ENCODE results near the gene CMTM3.
A peak's percentile ranks its signal among the peaks of the same experiment; 100 is the strongest.
"Not testable (repeated sequence)": the region's sequence is repeated elsewhere in the genome, so short reads cannot be mapped to it uniquely, and the experiment has no call there.

CMTM3 gene

DNA sequence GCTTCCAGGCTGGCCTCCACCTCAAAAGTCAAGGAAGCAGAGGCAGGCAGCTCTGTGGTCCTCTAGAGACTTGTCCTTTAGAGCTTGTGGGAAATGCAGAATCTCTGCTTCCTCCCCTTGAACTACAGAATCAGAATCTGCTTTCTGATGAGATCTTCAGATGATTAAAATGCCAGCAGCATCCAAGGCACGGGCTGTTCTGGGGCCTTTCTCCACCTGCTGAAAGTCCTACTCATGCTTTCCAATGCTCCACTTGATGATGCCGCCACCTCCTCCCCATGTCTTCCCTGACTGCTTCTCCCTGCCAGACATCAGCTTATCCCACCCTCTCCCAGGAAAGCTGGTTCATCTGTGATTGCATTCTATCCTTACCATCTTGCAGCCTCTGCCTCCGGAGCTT, 33.3 kb downstream of the CMTM3 start:
- DNase-seq: no peak

DNA sequence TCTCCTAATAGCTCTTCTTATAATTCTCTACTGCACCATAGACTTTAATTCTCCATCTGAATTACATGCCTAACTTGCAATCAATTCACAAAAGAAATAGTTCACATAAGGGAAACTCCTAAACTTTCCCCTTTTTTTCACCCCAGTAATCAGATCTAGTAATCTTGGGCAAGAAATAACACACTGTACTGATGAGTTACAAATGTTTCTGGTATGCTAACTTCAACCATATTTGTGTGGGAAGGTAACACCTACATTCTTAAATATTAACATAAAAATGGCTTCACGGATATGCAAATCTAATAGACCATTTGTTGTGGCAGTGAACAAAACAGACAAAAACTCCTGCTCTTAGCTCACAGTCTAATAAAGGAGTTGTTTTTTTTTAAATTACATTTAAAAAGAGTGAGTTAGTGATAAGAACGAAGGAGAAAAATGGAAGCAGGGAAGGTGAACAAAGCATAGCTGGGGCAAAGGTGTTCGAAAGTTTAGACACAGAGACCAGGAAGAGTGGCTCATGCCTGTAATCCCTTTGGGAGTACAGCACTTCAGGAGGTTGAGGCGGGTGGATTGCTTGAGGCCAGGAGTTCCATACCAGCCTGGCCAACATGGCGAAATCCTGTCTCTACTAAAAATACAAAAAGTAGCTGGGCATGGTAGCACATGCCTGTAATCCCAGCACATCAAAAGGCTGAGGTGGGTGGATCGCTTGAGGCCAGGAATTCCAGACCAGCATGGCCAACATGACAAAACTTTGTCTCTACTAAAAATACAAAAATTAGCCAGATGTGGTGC, 34.8 kb downstream of the CMTM3 start:
- no peak for DNase-seq

DNA sequence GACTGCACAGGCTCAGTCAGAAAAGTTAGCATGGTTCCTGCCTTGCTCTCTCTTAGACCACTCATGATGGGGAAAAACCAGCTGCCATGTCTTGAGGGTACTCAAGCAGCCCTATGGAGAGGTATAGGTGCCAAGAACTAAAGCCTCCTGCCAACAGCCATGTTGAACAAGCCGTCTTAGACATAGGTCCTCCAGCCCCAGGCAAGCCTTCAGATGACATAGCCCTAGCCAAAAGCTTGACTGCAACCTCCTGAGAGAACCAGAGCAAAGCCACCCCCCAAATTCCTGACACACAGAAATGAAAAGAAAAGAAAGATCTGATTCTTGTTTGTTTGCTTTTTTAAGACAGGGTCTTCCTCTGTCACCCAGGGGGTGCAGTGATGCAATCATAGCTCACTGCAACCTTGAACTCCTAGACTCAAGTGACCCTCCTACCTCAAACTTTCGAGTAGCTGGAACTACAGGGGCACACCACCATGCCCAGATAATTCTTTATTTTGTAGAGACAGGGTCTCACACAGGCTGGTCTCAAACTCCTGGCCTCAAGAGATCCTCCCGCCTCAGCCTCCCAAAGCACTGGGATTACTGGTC, 36.3 kb downstream of the CMTM3 start:
- DNase-seq: no peak

DNA sequence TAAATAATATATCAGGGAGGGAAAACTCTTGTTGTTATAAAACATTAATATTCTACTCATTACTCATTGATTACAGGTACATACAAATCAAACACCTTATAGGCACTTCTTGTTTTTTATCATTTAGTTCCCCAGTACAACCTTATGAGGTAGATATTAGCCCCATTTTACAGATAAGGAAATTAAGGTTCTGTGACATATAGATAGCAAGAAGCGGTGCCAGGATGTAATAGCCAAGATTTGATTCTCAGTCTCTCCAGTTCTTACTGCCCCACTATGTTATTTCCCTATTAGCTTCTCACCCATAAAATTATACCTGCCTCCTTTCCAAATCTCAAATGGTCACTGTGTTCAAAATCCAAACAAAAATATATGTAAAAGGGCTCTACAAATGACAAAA, 36.9 kb downstream of the CMTM3 start:
- no peak for DNase-seq

DNA sequence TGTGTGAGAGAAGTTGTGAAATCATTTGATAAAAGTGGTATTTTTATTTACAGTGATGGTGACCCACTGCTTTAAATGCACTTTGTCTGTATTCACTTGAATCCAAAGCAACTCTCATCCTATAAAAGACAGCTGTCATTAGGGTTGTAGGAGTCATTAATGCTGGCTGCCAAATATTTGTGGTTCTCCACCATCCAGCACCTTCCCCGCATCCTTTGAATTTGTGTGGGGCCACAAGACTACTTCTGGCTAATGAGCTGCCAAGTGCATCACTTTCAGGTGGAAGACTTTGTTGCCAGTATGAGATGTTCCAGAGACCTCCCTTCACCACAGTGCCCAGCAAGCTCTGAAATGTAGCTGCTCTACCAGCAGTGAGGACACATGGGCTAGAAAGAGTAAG, 43.4 kb downstream of the CMTM3 start:
- no peak for DNase-seq

DNA sequence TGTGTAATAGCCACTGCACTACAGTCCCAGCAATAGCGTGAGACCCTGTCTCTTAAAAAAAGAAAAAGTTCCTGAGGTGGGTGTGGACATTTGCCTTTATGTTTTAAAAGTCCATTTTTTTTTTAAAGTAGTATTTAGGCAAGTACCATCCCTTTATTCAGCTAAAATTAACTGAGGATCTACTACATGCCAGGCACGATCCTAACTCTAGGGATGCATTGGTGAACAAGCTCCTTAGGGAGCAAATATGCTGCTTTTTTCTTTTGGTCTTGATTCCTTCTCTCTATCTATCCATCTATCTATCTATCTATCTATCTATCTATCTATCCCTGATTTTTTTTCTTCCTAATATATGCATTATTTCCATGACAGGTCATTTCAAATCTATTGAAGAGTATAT, 44.7 kb downstream of the CMTM3 start:
- no peak for DNase-seq

DNA sequence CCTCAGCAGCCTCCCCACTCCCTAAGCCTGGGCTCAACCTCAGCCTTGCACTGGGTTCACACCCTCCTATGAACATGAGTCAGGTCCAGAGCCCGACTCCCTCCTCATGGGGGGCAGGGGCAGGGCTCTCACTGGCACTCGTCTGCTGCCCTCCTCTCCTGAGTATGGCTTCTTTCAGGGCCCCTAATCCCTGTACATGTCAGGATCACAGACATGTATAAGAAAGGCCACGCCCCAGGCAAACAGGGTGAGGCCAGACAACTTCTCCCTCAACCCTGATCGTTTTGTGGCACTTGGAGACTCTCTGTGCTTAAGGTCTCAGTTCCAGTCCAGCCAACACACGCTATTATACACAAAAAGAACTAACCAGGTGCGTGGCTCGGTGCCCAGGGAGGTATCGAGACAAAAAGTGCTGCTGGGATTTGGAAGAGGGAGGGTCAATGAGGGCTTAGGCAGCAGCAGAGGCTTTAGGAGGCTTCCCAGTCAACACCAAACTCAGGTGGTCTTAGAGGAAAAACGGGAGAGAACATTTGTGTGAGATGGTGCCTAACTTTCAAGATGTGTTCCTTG, 45.2 kb downstream of the CMTM3 start:
- no peak for DNase-seq

DNA sequence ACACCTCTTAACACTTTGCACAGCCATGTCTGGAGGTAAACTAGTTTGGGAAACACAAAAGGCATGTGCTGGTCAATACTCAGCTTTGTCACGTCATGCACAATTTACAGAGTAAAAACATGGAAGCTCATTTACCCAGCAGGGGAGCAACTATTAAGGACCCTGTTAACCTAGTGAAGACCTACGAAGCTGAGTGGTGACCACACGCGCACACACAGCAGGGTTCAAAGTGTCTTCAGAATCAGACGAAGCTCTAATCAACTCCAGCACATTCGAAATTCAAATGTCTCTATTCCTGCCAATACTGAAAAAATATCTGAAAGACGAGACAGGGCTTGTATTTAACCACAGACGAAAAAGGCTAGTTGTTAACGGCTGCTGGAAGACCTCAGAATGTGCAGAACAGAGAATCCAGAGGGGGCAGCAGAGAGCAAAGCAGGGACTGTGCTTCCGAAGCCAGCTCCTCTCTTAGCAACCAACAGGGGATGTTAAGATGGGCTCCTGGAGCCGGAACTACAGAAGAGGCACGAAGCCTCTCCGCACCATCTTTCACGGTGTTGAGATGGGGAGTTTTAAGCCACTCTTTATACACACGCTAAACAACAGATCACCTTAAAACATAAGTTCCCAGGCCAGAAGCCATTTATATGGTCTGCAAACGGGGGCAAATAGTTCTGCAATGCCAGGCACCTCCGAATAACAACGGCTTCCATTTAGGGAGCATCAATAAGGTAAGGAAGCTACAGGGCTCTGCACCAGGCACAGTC, 46.4 kb downstream of the CMTM3 start:
- no peak for DNase-seq

DNA sequence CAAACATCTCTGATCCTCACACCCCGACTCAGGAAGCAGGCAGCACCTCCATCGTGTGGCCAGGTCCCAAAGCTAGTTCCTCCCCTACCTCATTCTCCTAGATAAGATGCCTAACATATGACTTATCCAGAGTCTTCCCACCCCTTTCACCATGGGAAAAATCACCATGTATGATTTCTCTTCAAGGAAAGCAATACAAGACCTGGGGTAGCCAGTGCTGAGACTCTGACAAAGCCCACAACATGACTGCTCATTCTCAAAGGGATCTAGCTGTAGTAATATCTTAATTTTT, 46.9 kb downstream of the CMTM3 start:
- no peak for DNase-seq

DNA sequence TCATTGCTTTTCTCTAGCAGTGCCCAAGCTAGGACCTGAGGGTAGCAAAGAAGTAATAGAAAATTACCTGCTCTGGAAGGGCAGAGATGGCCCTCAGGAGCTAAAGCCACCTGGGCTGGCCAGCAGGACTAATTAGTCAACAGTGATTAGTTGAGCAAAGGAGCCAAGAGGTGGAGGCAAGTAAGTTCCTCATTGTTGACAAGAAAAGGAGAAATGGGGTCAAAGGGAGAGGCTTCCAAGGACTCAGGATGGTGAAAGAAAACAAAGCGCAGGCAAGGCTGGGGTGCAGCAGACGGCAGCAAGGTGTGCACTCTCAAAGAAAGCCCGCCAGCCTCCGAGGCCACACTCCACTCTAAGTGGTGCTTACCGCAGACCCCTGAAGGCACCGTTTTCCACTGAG, 47.5 kb downstream of the CMTM3 start:
- DNase-seq: no peak

DNA sequence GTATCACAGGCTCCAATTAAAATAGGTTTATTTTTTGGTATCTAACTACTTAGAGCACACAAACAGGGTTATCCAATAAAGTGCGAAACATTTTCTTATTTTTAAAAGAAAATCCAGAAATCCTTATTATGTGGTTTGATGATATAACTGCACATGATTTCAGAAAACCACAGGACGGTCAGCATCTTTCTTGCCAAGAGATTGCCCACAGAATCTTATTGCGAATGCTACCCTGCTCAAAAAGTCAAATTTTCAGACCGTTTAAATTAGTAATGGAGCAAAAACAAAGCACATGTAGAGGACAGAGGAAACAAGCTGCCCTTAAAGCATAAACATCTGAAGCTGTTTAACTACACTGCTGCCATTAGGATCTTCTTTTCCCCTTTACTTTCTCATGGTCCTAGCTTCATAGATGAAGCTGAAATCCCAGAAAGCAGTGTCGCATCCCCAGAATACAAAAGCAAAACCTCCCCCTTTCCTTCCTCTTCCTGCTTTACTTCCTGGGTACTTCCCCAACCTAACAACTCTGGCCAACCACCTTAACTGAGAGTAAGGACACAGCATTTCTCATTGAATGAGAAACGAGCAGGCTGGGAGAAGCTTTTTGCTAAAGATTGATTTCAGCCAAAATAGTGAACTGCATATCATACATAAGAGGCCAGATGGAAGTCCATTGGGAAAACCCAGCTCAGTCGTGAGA, 48.3 kb downstream of the CMTM3 start:
- DNase-seq: no peak

DNA sequence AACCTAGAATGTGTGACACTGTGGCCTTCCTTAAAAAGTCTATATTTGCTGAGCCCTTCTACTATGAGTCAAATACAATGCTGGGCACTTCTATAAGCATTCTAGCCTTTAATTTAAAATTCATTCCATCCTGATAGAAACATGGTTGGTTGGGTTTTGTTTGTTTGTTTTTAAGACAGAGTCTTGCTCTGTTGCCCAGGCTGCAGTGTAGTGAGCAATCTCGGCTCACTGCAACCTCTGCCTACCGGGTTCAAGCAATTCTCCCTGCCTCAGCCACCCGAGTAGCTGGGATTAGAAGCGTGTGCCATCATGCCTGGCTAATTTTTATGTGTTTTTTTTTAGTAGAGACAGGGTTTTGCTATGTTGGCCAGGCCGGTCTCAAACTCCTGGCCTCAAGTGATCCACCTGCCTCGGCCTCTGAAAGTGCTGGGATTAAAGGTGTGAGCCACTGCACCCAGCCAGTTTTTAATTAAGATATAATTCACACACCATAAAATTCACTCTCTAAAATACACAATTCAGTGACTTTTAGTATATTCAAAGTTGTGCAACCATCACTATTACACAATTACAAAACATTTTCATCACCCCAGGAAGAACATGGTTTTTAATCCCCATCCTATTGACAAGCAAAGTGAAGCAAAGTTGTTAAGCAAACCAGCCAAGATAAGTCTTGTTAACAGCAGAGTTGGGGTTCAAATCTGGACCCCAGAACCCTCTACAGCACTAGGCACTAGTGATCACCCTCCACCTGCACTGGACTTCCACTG, 49.3 kb downstream of the CMTM3 start:
- DNase-seq: no peak

DNA sequence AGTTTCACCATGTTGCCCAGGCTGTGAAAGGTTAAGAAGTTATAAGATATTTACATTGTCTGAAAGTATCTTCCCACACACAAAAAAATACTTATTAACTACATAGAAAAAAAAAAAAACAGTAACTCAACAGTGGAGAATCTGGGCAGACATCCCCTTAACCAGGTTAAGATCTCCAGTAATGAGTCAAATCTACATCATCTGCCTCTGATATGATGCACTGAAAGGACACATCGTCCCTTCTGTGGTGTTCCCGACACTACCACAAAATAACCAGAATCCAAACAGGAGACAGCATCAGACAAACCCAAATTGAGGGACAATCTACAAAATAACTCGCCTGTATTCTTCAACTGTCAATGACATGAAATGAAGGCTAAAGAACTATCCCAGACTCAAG, 52.0 kb downstream of the CMTM3 start:
- DNase-seq: no peak

DNA sequence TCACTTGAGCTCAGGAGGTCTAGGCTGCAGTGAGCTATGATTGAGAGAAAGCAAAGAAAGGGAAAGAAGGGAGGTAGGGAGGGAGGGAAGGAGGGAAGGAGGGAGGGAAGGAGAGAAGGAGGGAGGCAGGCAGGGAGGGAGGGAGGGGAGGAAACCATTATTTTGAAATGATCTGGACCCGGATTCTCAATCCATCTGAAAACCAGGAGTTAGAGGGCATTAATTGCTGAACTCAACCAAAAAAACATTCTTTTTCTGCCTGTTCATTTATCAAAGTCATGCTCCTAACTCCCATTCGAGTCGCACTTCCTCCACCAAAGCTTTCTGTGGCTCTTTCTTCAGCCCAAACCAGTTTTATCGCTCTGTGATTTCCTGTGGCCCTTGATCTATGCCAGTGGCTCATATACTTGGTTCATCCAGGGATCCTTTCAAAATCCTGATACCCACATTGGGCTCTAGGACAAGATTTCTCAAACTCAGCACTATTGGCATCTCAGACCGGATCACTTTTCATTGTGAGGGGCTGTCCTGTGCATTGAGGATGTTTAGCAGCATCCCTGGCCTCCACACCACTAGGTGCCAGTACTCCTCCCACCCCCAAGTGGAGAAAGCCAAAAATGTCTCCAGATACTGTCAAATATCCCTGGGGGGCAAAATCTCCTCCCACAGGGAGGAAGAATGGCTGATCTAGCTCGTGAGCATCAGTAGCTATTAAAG, 53.8 kb downstream of the CMTM3 start:
- DNase-seq: no peak

DNA sequence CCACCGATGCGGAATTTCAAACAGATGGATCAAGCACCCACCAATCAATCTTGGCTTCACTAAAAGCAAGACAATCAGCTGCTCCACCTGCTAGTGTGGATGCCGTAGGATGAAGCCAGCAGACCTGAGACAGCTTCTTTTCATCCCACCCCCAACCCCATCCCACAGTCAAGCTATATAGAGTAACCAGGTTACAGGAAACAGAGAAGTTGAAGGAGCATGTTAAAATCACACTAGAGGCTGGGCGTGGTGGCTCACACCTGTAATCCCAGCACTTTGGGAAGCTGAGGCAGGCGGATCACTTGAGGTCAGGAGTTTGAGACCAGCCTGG, 54.3 kb downstream of the CMTM3 start:
- DNase-seq: no peak

DNA sequence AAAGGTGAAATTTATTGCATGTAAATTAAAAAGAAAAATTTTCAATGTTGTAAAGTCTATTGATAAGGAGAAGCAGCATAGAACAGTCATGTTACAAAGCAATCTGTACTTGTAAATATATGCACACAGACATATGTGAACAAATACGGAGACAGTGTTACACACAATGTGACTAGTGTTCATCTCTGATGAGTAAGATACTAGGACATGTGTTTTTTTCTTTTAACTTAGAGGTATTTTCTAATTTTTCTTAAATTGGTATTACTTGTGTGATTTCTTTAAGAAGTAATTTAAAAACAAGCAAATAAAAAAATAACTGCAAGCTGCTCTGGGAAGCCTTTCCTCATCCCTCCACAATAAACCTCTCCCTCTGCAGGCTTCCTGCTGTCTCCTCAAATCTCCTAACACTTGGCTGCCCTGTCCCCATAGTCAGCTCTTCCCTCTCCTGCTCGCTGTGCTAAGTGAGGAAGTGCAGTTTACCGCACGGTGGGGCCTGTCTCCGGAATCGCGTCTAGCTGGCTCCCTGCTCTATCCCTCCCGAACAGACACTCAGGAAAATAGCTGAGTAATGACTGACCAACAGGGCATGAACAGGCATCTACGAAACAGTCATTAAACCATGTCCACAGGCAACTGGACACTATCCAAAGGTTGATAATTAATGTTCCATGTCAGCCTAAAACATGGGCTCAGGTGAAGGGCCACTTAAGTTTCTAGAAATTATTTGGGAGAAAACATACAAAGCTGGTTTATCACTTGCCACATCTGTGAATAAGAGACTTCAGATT, 56.1 kb downstream of the CMTM3 start:
- peak; percentile 22 for DNase-seq

DNA sequence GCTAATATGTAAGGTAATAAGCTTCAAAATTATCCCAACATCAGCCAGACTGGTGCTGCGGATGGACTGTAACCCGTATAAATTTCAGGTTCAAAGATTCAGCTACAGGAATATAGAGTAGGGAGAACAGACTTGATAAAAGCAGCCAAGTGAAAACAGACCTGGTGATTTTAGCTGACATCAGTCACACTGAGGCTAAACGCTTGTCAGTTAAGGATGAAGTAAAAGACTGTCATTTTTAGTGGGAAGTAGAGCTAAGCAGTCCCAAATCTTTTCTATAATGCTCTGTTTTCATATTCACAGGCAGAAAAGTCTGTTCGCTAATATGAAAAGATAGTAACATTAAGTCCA, 56.7 kb downstream of the CMTM3 start:
- DNase-seq: no peak

DNA sequence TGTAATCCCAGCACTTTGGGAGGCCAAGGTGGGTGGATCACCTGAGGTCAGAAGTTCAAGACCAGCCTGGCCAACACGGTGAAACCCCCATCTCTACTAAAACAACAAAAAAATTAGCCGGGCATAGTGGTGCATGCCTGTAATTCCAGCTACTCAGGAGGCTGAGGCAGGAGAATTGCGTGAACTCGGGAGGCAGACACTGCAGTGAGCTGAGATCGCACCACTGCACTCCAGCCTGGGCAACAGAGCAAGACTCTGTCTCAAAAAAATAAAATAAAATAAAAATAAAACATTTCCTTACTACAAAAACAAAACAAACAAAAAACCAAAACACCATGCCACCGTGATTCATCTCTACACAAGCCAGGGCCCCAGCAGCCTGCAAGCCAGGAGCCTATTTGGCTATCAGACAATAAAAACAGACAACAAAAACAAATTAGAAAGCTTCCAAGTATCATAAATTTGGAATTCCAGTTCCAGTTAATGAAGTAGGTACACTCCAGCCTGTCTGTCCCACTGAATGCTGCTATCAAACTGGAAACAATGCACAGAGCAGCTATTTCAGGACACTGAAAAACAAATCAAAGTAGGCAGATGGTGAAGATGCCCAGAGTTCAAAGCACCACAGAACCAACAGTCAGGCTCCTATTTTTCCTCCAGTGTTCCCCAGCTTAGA, 57.3 kb downstream of the CMTM3 start:
- DNase-seq: not testable (repeated sequence)

DNA sequence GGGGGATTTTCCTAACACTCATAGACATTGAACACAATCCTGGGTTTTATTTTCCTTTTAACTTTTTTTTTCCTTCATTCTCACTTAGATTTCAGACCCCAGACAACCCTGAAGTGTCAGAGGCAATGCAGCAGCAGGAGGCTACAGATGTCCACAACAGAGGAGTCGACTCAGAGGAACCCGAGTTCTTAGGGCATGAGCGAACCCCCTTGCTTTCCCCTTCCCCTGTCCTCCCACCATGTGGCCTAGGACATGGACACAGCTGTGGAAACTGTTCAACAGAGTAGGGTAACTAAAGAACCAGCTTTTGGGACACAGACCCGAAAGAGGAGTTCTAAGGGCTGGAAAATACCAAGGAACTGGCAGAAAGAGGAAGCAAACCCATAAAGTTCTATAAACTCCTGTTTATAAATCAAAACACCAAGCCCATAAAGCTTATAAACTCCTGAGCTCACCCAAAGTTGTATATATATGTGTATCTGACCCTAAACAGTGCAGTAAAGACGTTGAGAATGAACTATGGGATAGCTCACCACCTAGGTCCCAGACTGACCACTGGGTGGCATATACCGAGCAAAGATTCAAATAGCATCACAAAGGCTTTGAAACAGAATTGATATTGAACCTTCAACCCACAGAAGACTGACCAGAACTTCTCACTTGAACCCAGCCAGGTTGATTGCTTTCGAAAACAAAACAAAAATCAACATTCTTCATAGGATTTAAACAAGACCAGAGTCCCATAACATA, 58.1 kb downstream of the CMTM3 start:
- no peak for DNase-seq

Measured in T1000 (cell line).